ENCODE measurements around the gene PPP1R37.

Gene PPP1R37

GRCh38 chr19:45137179-45137761 lies 44.3 kb downstream of the PPP1R37 start:
- TF ChIP-seq CTCF (IDR thresholded peaks at IDR 0.05; ENCODE audit: insufficient read depth, low read depth, low read length, missing control alignments) = no peak
- DNase-seq (ENCODE audit: low read depth) = no peak
- H3K4me3 ChIP-seq (ENCODE audit: low read length) = no peak overlapping the region

- H3K4me3 ChIP-seq (ENCODE audit: low read length) = no peak overlapping the region
- no peak for TF ChIP-seq CTCF (IDR thresholded peaks at IDR 0.05; ENCODE audit: insufficient read depth, low read depth, low read length, missing control alignments)
- DNase-seq (ENCODE audit: low read depth) = no peak
Measured at GRCh38 chr19:45138303-45138751, 45.3 kb downstream of the PPP1R37 start.

GRCh38 chr19:45139286-45140143 lies 46.5 kb downstream of the PPP1R37 start:
- DNase-seq (ENCODE audit: low read depth) = no peak

GRCh38 chr19:45140144-45140503 lies 47.1 kb downstream of the PPP1R37 start:
- H3K4me3 ChIP-seq (ENCODE audit: low read length) = no peak overlapping the region
- no peak for TF ChIP-seq CTCF (IDR thresholded peaks at IDR 0.05; ENCODE audit: insufficient read depth, low read depth, low read length, missing control alignments)
- no peak for DNase-seq (ENCODE audit: low read depth)

More at GRCh38 chr19:45139286-45140143, 46.5 kb downstream of the PPP1R37 start:
- H3K4me3 ChIP-seq (ENCODE audit: low read length) = no peak overlapping the region
- no peak for TF ChIP-seq CTCF (IDR thresholded peaks at IDR 0.05; ENCODE audit: insufficient read depth, low read depth, low read length, missing control alignments)

GRCh38 chr19:45140533-45140932 lies 47.6 kb downstream of the PPP1R37 start:
- no peak for TF ChIP-seq CTCF (IDR thresholded peaks at IDR 0.05; ENCODE audit: insufficient read depth, low read depth, low read length, missing control alignments)
- H3K4me3 ChIP-seq (ENCODE audit: low read length) = no peak overlapping the region
- DNase-seq (ENCODE audit: low read depth) = no peak

GRCh38 chr19:45141203-45141900 lies 48.4 kb downstream of the PPP1R37 start:
- H3K4me3 ChIP-seq (ENCODE audit: low read length) = no peak overlapping the region
- TF ChIP-seq CTCF (IDR thresholded peaks at IDR 0.05; ENCODE audit: insufficient read depth, low read depth, low read length, missing control alignments) = no peak
- no peak for DNase-seq (ENCODE audit: low read depth)
